OCI-LY7 (cell line): Measurements from ENCODE around the gene UAP1L1. TPM values are rescaled to one million over a fixed set of nuclear protein-coding genes. Genes with fewer than 3 reads are reported as not detected.

Source experiments
- BruUV-seq: library from RNA; stranded (reverse); fragments of 400-500 nt; replicated peaks from 2 replicates; lab custom pipeline; 2021; lab: Mats Ljungman, UMichigan
- CTCF ChIA-PET: fragments of 300-600 bp; sonication (Branson Sonifier 250); formaldehyde crosslinking; loops from one replicate; lab custom pipeline; 2022; ENCODE audit warnings: antibody characterized with exemption; ENCODE audit not compliant: unreplicated experiment; lab: Charles Lee
- POLR2A ChIA-PET: fragments of 300-600 bp; sonication (Branson Sonifier 250); formaldehyde crosslinking; loops from one replicate; lab custom pipeline; 2022; ENCODE audit warnings: antibody characterized with exemption; lab: Charles Lee
- DNase-seq: peaks from one replicate; pipeline ENCODE4 v3.0.0-alpha.2; 2015; ENCODE audit warnings: low spot score
- H2AFZ ChIP-seq: fragments of 200-600 bp; sonication (generic), shearing (Covaris generic); 2 replicates; pipeline ENCODE4 v1.6.1; 2014; ENCODE audit warnings: mild to moderate bottlenecking, antibody characterized with exemption, low read length, moderate library complexity
- H3K27ac ChIP-seq: fragments of 200-600 bp; sonication (generic); 2 replicates; pipeline ENCODE4 v1.5.1; 2014; ENCODE audit warnings: mixed run types, low read depth, mild to moderate bottlenecking, moderate library complexity, low read length, inconsistent platforms; ENCODE audit not compliant: poor library complexity, severe bottlenecking
- H3K36me3 ChIP-seq: fragments of 200-600 bp; sonication (generic); 2 replicates; pipeline ENCODE4 v1.6.1; 2014; ENCODE audit warnings: mild to moderate bottlenecking, antibody characterized with exemption, low read length, moderate library complexity, mixed read lengths; ENCODE audit not compliant: insufficient read depth
- H3K4me1 ChIP-seq: fragments of 200-600 bp; sonication (generic); 2 replicates; pipeline ENCODE4 v1.5.1; 2014; ENCODE audit warnings: mild to moderate bottlenecking, low read length; ENCODE audit not compliant: insufficient read depth, poor library complexity, severe bottlenecking
- H3K4me2 ChIP-seq: fragments of 200-600 bp; sonication (generic); 2 replicates; pipeline ENCODE4 v1.6.1; 2014; ENCODE audit warnings: mild to moderate bottlenecking, low read length
- H3K4me3 ChIP-seq: fragments of 200-600 bp; sonication (generic); 2 replicates; pipeline ENCODE4 v1.5.1; 2014; ENCODE audit warnings: mild to moderate bottlenecking, low read depth, low read length; ENCODE audit not compliant: poor library complexity, severe bottlenecking
- H3K79me2 ChIP-seq: fragments of 200-600 bp; sonication (generic); 2 replicates; pipeline ENCODE4 v1.6.1; 2016; ENCODE audit warnings: low read depth, mild to moderate bottlenecking, low read length, moderate library complexity, mixed read lengths; ENCODE audit not compliant: insufficient read depth
- H3K9me2 ChIP-seq: fragments of 200-600 bp; sonication (generic); 2 replicates; pipeline ENCODE4 v1.6.1; 2016; ENCODE audit warnings: mild to moderate bottlenecking, low read length, mixed read lengths; ENCODE audit not compliant: insufficient read depth
- H3K9me3 ChIP-seq: fragments of 200-600 bp; sonication (generic); 2 replicates; pipeline ENCODE4 v1.6.1; 2014; ENCODE audit warnings: mild to moderate bottlenecking, mixed run types, low read length, mixed read lengths
- H4K20me1 ChIP-seq: fragments of 200-600 bp; sonication (generic); 2 replicates; pipeline ENCODE4 v1.6.1; 2014; ENCODE audit warnings: mild to moderate bottlenecking, antibody characterized with exemption, low read length, moderate library complexity, mixed read lengths; ENCODE audit not compliant: insufficient read depth
- EZH2phosphoT487 ChIP-seq: fragments of 200-600 bp; sonication (generic); IDR thresholded peaks from 2 replicates; pipeline ENCODE4 v1.6.1; 2018; ENCODE audit warnings: low read depth, borderline replicate concordance, mild to moderate bottlenecking, mixed run types, antibody characterized with exemption, low read length, moderate library complexity, mixed read lengths
- intact Hi-C: fragments of 100-400 bp; cut with micrococcal nuclease; formaldehyde crosslinking; loops from one replicate; pipeline ENCODE4 v1.10.0; 2022; ENCODE audit not compliant: unreplicated experiment
- total RNA-seq, 2 experiments: library from RNA; depleted of rRNA in 1 of 2; stranded (reverse); fragments of >200 nt in 1 of 2; shearing (Covaris generic) in 1 of 2; gene quantifications; 2 replicates each; pipeline ENCODE4 v1.2.3, GENCODE V29; 2014 to 2022
- TF ChIP-seq, protein P1 (sequence below): fragments of 200-600 bp; sonication (generic); conservative IDR thresholded peaks from 2 replicates; pipeline ENCODE4 v1.5.1; 2014; ENCODE audit warnings: mild to moderate bottlenecking, antibody characterized with exemption, low read length, moderate library complexity, mixed read lengths

UAP1L1 gene
- total RNA-seq, 2 experiments from 2014 or later: 5.7 to 16.7 TPM

DNA sequence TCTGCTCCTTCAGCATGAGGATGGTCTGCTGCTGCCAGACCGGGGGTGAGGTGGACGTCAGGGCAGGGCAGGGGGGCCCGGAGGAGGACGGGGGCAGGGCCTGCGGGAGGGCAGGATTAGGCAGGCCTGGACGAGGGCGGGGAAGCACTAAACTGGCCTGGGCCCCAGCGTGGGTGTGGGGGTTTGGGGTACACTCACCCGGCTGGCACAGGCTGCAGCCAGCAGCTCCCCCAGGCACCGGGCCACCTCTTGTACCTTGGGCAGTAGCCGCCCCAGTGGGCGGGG, 12.5 kb upstream of the UAP1L1 start:
- Histone ChIP-seq H3K4me3 (no peak overlapping the region), H3K27ac (no peak overlapping the region), H3K4me2 (no peak overlapping the region), H4K20me1 (no peaks in the 10 kb centered on the region), H3K79me2 (peaks cover 14% of the 10 kb centered on the region; the same call in 1 of the 2 replicates), H2AFZ (no peak overlapping the region), H3K36me3 (peaks cover 23% of the 10 kb centered on the region; the same call in 1 of the 2 replicates), H3K9me2 (no peaks in the 10 kb centered on the region), H3K4me1 (peaks cover 14% of the 10 kb centered on the region), H3K9me3 (no peaks in the 10 kb centered on the region)
- ChIA-PET POLR2A (no interaction called here), CTCF (no interaction called here)
- BruUV-seq: no TSS peak
- TF ChIP-seq EZH2phosphoT487: no peak
- TF ChIP-seq, protein P1, sequence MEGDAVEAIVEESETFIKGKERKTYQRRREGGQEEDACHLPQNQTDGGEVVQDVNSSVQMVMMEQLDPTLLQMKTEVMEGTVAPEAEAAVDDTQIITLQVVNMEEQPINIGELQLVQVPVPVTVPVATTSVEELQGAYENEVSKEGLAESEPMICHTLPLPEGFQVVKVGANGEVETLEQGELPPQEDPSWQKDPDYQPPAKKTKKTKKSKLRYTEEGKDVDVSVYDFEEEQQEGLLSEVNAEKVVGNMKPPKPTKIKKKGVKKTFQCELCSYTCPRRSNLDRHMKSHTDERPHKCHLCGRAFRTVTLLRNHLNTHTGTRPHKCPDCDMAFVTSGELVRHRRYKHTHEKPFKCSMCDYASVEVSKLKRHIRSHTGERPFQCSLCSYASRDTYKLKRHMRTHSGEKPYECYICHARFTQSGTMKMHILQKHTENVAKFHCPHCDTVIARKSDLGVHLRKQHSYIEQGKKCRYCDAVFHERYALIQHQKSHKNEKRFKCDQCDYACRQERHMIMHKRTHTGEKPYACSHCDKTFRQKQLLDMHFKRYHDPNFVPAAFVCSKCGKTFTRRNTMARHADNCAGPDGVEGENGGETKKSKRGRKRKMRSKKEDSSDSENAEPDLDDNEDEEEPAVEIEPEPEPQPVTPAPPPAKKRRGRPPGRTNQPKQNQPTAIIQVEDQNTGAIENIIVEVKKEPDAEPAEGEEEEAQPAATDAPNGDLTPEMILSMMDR: no peak
- no peak for DNase-seq
- intact Hi-C loops: no loop called here

GRCh38 chr9:137065336-137065967, 11.9 kb upstream of the UAP1L1 start:
- ChIA-PET CTCF (interaction anchor here (0.9 kb wide), 1 partner anchor 19 kb away, joined by 3 read pairs; the partner anchor contains the start of gene NPDC1), POLR2A (no interaction called here)
- Histone ChIP-seq H3K4me2 (no peak overlapping the region), H3K9me2 (no peaks in the 10 kb centered on the region), H3K27ac (no peak overlapping the region), H3K4me1 (peaks cover 14% of the 10 kb centered on the region), H3K4me3 (no peak overlapping the region), H3K79me2 (peaks cover 14% of the 10 kb centered on the region; the same call in 1 of the 2 replicates), H3K9me3 (no peaks in the 10 kb centered on the region), H2AFZ (no peak overlapping the region), H4K20me1 (no peaks in the 10 kb centered on the region), H3K36me3 (peaks cover 23% of the 10 kb centered on the region; the same call in 1 of the 2 replicates)
- intact Hi-C loops: no loop called here
- BruUV-seq: no TSS peak
- DNase-seq: no peak
- TF ChIP-seq, protein P1: no peak
- TF ChIP-seq EZH2phosphoT487: no peak

DNA sequence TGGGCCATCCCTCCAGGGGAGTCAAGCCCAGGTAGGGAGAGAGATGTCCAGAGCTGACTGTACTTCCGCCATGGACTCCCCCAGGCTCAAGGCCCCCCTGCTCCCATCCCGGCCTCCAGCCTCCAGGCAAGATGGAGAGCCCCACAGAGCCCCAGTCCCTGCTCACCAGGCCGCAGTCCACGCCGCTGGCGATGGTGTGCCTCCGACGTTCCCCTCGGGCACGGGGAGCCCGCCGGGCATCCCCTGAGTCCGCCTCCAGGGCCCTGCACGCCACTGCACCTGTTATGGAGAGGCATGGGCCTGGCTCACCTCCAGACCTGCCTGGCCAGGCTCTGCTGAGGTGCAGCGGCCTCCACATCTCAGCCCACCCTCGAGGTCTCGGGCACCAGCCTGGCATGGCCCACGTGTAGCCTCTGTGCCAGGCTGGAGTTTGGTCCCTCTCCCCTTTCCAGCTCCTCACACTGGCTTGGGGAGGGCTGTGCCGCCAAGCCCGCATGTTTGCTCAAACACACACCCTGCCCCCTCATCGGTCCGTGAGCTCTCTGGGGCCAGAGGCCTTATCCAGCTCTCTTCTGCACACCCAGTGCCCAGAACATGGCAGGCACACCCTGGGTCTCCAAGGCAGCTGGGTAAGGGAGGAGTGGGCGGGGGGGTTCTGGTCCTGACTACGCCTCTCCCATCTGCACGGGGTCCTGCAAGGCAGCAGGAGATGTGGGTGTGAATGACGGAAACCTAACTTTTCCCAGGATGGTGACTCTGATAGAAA, 11.0 kb upstream of the UAP1L1 start:
- Histone ChIP-seq H3K4me2 (no peak overlapping the region), H3K27ac (no peak overlapping the region), H2AFZ (no peak overlapping the region), H3K79me2 (peaks cover 14% of the 10 kb centered on the region; the same call in 1 of the 2 replicates), H3K9me3 (no peaks in the 10 kb centered on the region), H3K4me1 (peaks cover 21% of the 10 kb centered on the region), H3K4me3 (no peak overlapping the region), H3K36me3 (peaks cover 23% of the 10 kb centered on the region; the same call in 1 of the 2 replicates), H4K20me1 (no peaks in the 10 kb centered on the region), H3K9me2 (no peaks in the 10 kb centered on the region)
- no peak for DNase-seq
- POLR2A ChIA-PET: no interaction called here
- CTCF ChIA-PET: interaction anchor here (0.9 to 1.0 kb wide), 2 partner anchors 20 to 31 kb away, joined by 3 read pairs; partner anchors contain the start of gene NPDC1
- TF ChIP-seq, protein P1: no peak
- TF ChIP-seq EZH2phosphoT487: no peak
- no TSS peak for BruUV-seq
- intact Hi-C loops: loop anchor here (2.0 kb wide), 1 partner anchor 19 kb away; the partner anchor contains the start of gene NPDC1
